IgD-negative memory B cell (primary cell): ENCODE measurements around the gene MX2. TPM values are rescaled to one million over a fixed set of nuclear protein-coding genes. Genes with fewer than 3 reads are reported as not detected.

Source experiments
- H3K27ac Mint-ChIP-seq, 3 donors: one replicate each; pipeline ENCODE4 v1.8.0; 2020 to 2022; ENCODE audit warnings: mild to moderate bottlenecking in 3 of 3, mixed read lengths in 3 of 3, moderate library complexity in 1 of 3
- H3K27me3 Mint-ChIP-seq: one replicate; pipeline ENCODE4 v1.8.0; 2021; ENCODE audit warnings: mixed read lengths
- H3K36me3 Mint-ChIP-seq: one replicate; pipeline ENCODE4 v1.8.0; 2020; ENCODE audit warnings: mild to moderate bottlenecking, mixed read lengths
- H3K4me1 Mint-ChIP-seq, 3 donors: one replicate each; pipeline ENCODE4 v1.8.0; 2020 to 2022; ENCODE audit warnings: mixed read lengths in 3 of 3, mild to moderate bottlenecking in 1 of 3
- H3K4me3 Mint-ChIP-seq, 4 donors: one replicate each; pipeline ENCODE4 v1.8.0; 2020 to 2022; ENCODE audit warnings: mild to moderate bottlenecking in 4 of 4, mixed read lengths in 4 of 4, moderate library complexity in 3 of 4
- H3K9me3 Mint-ChIP-seq, 3 donors: one replicate each; pipeline ENCODE4 v1.8.0; 2020 to 2021; ENCODE audit warnings: mixed read lengths in 3 of 3, mild to moderate bottlenecking in 1 of 3
- polyA plus RNA-seq: library from polyadenylated mRNA; unstranded; fragments of 300-500 nt; fragmentation: Illumina TruSeq; gene quantifications from one replicate; pipeline ENCODE4 v1.2.3, GENCODE V29; 2021

The MX2 gene
- polyA plus RNA-seq, 1 donor from 2014 or later, result 36.6 TPM

DNA sequence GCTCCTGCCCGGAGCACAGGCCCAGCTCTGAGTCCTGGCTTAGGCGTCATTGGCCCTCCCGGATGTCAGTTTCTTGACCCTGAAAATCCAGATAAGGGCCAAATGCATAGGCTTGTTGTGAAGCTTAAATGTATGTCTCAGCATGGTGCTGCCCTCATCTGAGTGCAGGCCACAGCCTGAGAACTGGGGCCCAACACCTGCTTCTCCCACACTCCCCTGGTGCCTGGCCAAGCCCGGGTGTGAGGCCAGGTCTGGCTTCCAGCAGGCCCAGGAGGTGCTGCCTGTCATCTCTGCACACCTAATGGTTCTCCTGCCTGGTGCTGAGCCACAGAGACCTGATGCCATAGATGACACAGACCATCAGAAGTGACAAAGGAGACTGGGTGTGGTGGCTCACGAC, 14.0 kb downstream of the MX2 start:
- no peak overlapping the region for H3K4me3 Mint-ChIP-seq
- H3K4me1 Mint-ChIP-seq, result peaks cover under 1 to 14% (median 5%) of the 10 kb centered on the region in 3 donors
- H3K27me3 Mint-ChIP-seq, result no peaks in the 10 kb centered on the region
- peaks cover 9% of the 10 kb centered on the region for H3K36me3 Mint-ChIP-seq
- peak overlapping the region in 1 of 3 donors; percentile 59 for H3K27ac Mint-ChIP-seq
- H3K9me3 Mint-ChIP-seq, result no peaks in the 10 kb centered on the region

DNA sequence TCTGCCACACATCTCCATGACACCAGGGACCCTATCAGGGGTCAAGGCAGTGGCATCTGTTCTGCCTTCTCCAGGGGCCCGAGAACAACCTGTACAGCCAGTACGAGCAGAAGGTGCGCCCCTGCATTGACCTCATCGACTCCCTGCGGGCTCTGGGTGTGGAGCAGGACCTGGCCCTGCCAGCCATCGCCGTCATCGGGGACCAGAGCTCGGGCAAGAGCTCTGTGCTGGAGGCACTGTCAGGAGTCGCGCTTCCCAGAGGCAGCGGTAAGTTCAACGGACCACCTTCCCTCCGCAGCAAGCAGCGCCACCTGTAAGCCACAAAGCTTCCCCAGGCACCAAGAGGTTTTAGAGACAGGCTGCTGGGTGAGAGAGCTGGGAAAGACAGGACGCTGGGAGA, 15.9 kb downstream of the MX2 start:
- Mint-ChIP-seq H3K36me3 (peaks cover 9% of the 10 kb centered on the region), H3K4me3 (no peak overlapping the region), H3K27ac (peak overlapping the region in 1 of 3 donors; percentile 59), H3K4me1 (peaks cover 0 to 4% (median 1%) of the 10 kb centered on the region in 3 donors), H3K27me3 (no peaks in the 10 kb centered on the region), H3K9me3 (no peaks in the 10 kb centered on the region)

DNA sequence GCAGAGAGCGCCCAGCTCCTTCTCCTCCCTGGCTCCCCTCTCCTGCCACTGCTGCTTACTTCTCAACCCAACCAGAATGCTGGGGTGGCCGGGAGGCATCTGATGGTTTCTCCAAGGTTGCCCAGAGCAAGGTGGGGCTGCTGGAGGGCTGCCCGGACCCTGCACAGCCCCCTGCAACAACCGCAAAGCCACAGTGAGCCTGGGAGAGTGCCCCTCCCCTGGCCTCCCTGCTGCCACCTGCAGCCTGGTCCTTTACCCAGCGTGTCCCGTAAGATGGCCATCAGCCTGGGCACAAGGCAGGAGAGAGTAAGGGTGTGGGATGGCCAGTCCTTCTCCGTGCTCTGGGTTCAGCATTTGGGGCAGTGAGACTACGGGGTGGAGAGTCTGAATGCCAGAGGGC, 17.0 kb downstream of the MX2 start:
- Mint-ChIP-seq H3K27me3 (no peaks in the 10 kb centered on the region), H3K27ac (no peak overlapping the region), H3K9me3 (no peaks in the 10 kb centered on the region), H3K4me1 (peaks cover 0 to 3% (median 1%) of the 10 kb centered on the region in 3 donors), H3K36me3 (peaks cover 8% of the 10 kb centered on the region), H3K4me3 (no peak overlapping the region)

- Mint-ChIP-seq H3K9me3 (no peaks in the 10 kb centered on the region), H3K27ac (no peak overlapping the region), H3K4me1 (peaks cover 0 to 1% (median 1%) of the 10 kb centered on the region in 3 donors), H3K4me3 (no peak overlapping the region), H3K27me3 (no peaks in the 10 kb centered on the region), H3K36me3 (peaks cover 8% of the 10 kb centered on the region)
Measured at GRCh38 chr21:41379901-41380300, 18.1 kb downstream of the MX2 start.

- H3K27me3 Mint-ChIP-seq, result no peaks in the 10 kb centered on the region
- H3K4me3 Mint-ChIP-seq, result no peak overlapping the region
- H3K36me3 Mint-ChIP-seq, result peaks cover 8% of the 10 kb centered on the region
- H3K9me3 Mint-ChIP-seq, result no peaks in the 10 kb centered on the region
- no peak overlapping the region for H3K27ac Mint-ChIP-seq
- peaks cover 0 to 1% (median 0%) of the 10 kb centered on the region in 3 donors for H3K4me1 Mint-ChIP-seq
Measured at GRCh38 chr21:41381731-41382130, 19.9 kb downstream of the MX2 start.

DNA sequence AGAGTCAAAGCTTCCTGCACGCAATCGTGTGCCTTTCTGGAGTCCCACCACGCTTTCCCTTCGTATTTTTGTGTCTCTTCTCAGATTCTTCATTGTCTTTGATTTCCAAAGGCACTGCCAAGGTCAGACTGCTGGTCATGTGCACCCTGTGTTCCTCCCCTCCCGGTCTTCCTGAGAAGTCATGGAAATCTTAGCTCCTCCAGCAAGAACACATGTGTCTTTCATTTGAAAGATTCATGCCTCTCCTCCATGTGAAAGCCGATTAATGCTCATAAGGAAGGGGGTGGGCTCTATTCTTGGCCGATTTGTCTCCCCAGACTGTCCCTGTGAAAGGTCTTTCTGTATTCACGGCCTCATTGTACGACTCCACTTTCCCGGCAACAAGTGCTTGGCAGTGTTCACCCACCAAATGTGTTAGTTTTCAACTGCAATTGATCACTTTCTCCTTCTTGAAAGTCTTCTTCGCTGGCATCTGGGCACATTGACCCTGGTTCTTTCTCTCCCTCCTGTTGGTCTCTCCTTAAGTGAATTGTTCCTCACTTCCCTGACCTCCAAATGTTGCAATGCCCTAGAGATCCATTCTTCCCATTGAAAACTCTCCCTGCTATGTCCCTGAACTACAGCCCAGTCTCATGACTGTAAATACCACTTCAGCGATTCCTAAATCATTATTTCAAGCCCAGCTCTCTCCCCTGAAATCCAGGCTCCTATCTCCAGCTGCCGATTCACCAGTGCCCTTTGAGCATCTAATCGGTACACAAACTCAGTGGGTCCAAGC, 25.4 kb downstream of the MX2 start:
- Mint-ChIP-seq H3K27ac (peak overlapping the region in 1 of 3 donors; percentile 21), H3K27me3 (no peaks in the 10 kb centered on the region), H3K4me1 (no peaks in the 10 kb centered on the region), H3K9me3 (no peaks in the 10 kb centered on the region), H3K4me3 (no peak overlapping the region), H3K36me3 (peaks cover 7% of the 10 kb centered on the region)

GRCh38 chr21:41387824-41388223, 26.0 kb downstream of the MX2 start:
- Mint-ChIP-seq H3K27me3 (no peaks in the 10 kb centered on the region), H3K27ac (no peak overlapping the region), H3K4me1 (no peaks in the 10 kb centered on the region), H3K9me3 (no peaks in the 10 kb centered on the region), H3K36me3 (peaks cover 8% of the 10 kb centered on the region), H3K4me3 (no peak overlapping the region)

GRCh38 chr21:41388259-41388658, 26.4 kb downstream of the MX2 start:
- Mint-ChIP-seq H3K4me3 (no peak overlapping the region), H3K4me1 (no peaks in the 10 kb centered on the region), H3K9me3 (no peaks in the 10 kb centered on the region), H3K27ac (no peak overlapping the region), H3K27me3 (no peaks in the 10 kb centered on the region), H3K36me3 (peaks cover 9% of the 10 kb centered on the region)

DNA sequence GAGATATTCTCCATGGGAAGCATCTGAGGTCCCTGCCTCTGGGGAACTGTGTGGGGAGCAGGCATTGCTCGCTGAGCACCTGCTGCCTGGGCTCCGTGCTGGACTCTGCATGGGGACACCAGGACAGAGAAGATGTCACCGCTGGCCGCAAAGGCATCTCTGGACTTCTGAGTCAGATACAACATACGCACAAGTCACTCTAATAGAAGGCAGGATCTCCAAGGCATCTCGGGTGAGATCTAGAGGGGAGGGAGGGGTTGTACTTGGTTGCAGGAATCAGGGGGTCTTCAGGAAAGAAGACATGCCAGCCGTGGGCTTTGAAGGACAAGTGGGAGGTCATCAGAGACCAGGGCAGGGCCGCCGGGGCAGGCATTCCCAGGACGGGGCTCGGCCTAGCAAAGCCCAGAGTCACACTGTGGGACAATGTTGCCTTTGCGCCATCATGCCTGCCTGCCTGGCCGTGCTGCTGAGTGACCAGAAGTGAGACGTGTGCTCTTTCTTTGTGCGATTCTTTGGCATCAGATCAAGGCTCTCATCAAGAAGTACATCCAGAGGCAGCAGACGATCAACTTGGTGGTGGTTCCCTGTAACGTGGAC, 28.3 kb downstream of the MX2 start:
- no peaks in the 10 kb centered on the region for H3K9me3 Mint-ChIP-seq
- peaks cover 16% of the 10 kb centered on the region for H3K36me3 Mint-ChIP-seq
- H3K4me3 Mint-ChIP-seq, result no peak overlapping the region
- H3K4me1 Mint-ChIP-seq, result peaks cover 0 to 3% (median 0%) of the 10 kb centered on the region in 3 donors
- no peak overlapping the region for H3K27ac Mint-ChIP-seq
- no peaks in the 10 kb centered on the region for H3K27me3 Mint-ChIP-seq

DNA sequence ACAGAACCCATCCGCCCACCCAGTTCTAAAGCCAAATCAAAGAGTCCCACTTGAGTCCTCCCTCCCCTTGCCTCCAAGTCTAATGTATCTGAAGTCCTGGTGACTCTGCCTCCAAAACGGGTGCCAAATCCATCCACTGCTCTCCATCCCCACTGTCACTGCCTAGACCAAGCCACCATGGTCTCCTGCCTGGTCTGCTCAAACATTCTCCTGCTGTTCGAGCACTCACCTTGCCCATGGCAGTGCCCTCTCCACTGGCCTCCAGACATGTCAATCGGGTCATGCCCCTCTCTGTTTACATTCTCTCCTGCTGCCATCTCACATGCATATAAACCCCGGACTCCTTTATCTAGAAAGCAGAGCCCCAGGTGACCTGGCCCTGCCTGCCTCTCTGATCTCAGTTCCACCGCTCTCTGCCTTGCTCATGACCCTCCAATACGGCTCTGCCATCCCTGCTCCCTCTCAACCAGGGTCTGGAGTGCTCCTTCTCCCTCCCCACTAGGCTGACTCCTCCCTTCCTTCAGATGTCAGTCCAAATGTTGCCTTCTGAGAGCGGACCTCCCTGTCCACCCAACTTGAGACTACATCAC, 32.1 kb downstream of the MX2 start:
- H3K36me3 Mint-ChIP-seq, result peaks cover 24% of the 10 kb centered on the region
- H3K27me3 Mint-ChIP-seq, result no peaks in the 10 kb centered on the region
- H3K27ac Mint-ChIP-seq, result peak overlapping the region in 1 of 3 donors; percentile 53
- H3K4me3 Mint-ChIP-seq, result no peak overlapping the region
- peaks cover 11 to 13% (median 12%) of the 10 kb centered on the region in 3 donors for H3K4me1 Mint-ChIP-seq
- H3K9me3 Mint-ChIP-seq, result no peaks in the 10 kb centered on the region

- Mint-ChIP-seq H3K4me3 (peak overlapping the region in 1 of 4 donors; percentile 15), H3K27ac (peak overlapping the region in 1 of 3 donors; percentile 9), H3K36me3 (peaks cover 27% of the 10 kb centered on the region), H3K9me3 (no peaks in the 10 kb centered on the region), H3K4me1 (peaks cover 11 to 13% (median 12%) of the 10 kb centered on the region in 3 donors), H3K27me3 (no peaks in the 10 kb centered on the region)
Measured at GRCh38 chr21:41396558-41397075, 34.8 kb downstream of the MX2 start.

- no peaks in the 10 kb centered on the region for H3K27me3 Mint-ChIP-seq
- no peaks in the 10 kb centered on the region for H3K9me3 Mint-ChIP-seq
- peak overlapping the region in 1 of 4 donors; percentile 14 for H3K4me3 Mint-ChIP-seq
- peaks cover 11 to 13% (median 12%) of the 10 kb centered on the region in 3 donors for H3K4me1 Mint-ChIP-seq
- peaks cover 28% of the 10 kb centered on the region for H3K36me3 Mint-ChIP-seq
- H3K27ac Mint-ChIP-seq, result no peak overlapping the region
Measured at GRCh38 chr21:41397471-41397891, 35.7 kb downstream of the MX2 start.

GRCh38 chr21:41398251-41398650, 36.4 kb downstream of the MX2 start:
- Mint-ChIP-seq H3K4me1 (peaks cover 11 to 13% (median 12%) of the 10 kb centered on the region in 3 donors), H3K27me3 (no peaks in the 10 kb centered on the region), H3K27ac (no peak overlapping the region), H3K36me3 (peaks cover 28% of the 10 kb centered on the region), H3K4me3 (no peak overlapping the region), H3K9me3 (no peaks in the 10 kb centered on the region)

- H3K4me3 Mint-ChIP-seq, result no peak overlapping the region
- no peaks in the 10 kb centered on the region for H3K27me3 Mint-ChIP-seq
Measured at GRCh38 chr21:41398831-41399230, 37.0 kb downstream of the MX2 start.

DNA sequence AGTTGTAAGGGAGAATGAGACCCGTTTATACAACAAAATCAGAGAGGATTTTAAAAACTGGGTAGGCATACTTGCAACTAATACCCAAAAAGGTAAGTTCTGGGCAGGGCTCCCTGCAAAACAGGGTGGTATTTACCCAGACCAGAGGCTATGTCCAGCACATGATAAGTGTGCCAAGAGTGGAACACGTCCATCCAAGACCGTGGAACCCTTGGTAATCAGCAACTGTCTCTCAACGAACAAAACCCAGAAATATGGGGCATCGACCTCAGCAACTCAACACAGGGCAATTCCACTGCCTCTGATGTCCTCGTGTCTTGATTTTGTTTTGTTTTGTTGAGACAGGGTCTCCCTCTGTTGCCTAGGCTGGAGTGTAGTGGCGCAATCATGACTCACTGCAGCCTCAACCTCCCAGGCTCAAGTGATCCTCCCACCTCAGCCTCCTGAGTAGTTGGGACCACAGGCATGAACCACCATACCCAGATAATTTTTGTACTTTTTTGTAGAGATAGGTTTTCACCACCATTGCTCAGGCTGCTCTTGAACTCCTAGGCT, 37.5 kb downstream of the MX2 start:
- H3K27ac Mint-ChIP-seq, result no peak overlapping the region
- H3K27me3 Mint-ChIP-seq, result no peaks in the 10 kb centered on the region
- H3K4me3 Mint-ChIP-seq, result no peak overlapping the region
- H3K36me3 Mint-ChIP-seq, result peaks cover 22% of the 10 kb centered on the region
- H3K4me1 Mint-ChIP-seq, result peaks cover 8 to 13% (median 11%) of the 10 kb centered on the region in 3 donors
- no peaks in the 10 kb centered on the region for H3K9me3 Mint-ChIP-seq

More at GRCh38 chr21:41398831-41399230, 37.0 kb downstream of the MX2 start:
- no peaks in the 10 kb centered on the region for H3K9me3 Mint-ChIP-seq
- peaks cover 9 to 13% (median 11%) of the 10 kb centered on the region in 3 donors for H3K4me1 Mint-ChIP-seq
- no peak overlapping the region for H3K27ac Mint-ChIP-seq
- peaks cover 22% of the 10 kb centered on the region for H3K36me3 Mint-ChIP-seq
